Activated B cell treated with CpG ODN at 0.5 μM for 24 hours (primary cell): Measurements from ENCODE around the gene AGK. TPM values are rescaled to one million over a fixed set of nuclear protein-coding genes. Genes with fewer than 3 reads are reported as not detected.

Experiments used
- ATAC-seq: fragments of 200-7000 bp; cut with Tn5 transposase; one replicate; pipeline ENCODE4 v1.10.0; 2021; ENCODE audit warnings: low read depth, mild to moderate bottlenecking, moderate library complexity
- CTCF ChIA-PET: fragments of 350-600 bp; sonication (Branson Sonifier 250); formaldehyde crosslinking; loops from one replicate; lab custom pipeline; 2021; ENCODE audit warnings: antibody characterized with exemption; lab: Charles Lee
- POLR2A ChIA-PET: fragments of 350-600 bp; sonication (Branson Sonifier 250); formaldehyde crosslinking; loops from one replicate; lab custom pipeline; 2021; ENCODE audit warnings: antibody characterized with exemption; lab: Charles Lee
- DNase-seq: peaks from one replicate; pipeline ENCODE4 v3.0.0; 2022
- H3K27ac Mint-ChIP-seq: one replicate; pipeline ENCODE4 v1.8.0; 2020; ENCODE audit warnings: mixed read lengths
- H3K27me3 Mint-ChIP-seq: one replicate; pipeline ENCODE4 v1.8.0; 2021; ENCODE audit warnings: mixed read lengths
- H3K36me3 Mint-ChIP-seq: one replicate; pipeline ENCODE4 v1.8.0; 2021; ENCODE audit warnings: low read depth, mixed read lengths
- H3K4me1 Mint-ChIP-seq: one replicate; pipeline ENCODE4 v1.8.0; 2021; ENCODE audit warnings: mixed read lengths
- H3K4me3 Mint-ChIP-seq: one replicate; pipeline ENCODE4 v1.8.0; 2020; ENCODE audit warnings: mild to moderate bottlenecking, mixed read lengths
- H3K9me3 Mint-ChIP-seq: one replicate; pipeline ENCODE4 v1.8.0; 2020; ENCODE audit warnings: mixed read lengths
- CTCF ChIP-seq: fragments of 200-600 bp; IDR thresholded peaks from one replicate; pipeline ENCODE4 v1.8.0; 2022; ENCODE audit warnings: antibody characterized with exemption, mild to moderate bottlenecking
- intact Hi-C: fragments of 100-400 bp; cut with micrococcal nuclease; formaldehyde crosslinking; loops from one replicate; pipeline ENCODE4 v1.15.1; 2024
- total RNA-seq: library from RNA; stranded (reverse); gene quantifications from 2 replicates; pipeline ENCODE4 v1.2.3, GENCODE V29; 2022

The AGK gene
- total RNA-seq, 1 donor from 2014 or later: 39.3 TPM

GRCh38 chr7:141700848-141701371, 149.7 kb downstream of the AGK start:
- no peak for TF ChIP-seq CTCF
- peaks cover 6% of the 10 kb centered on the region for H3K36me3 Mint-ChIP-seq
- ChIA-PET POLR2A (interaction anchor here (0.9 to 5.2 kb wide), 3 partner anchors 37 to 52 kb away, joined by 3 to 56 read pairs (median 4); partner anchors contain the start of gene SSBP1), CTCF (interaction anchor here (1.1 to 3.4 kb wide), 3 partner anchors 37 to 47 kb away, joined by 3 to 17 read pairs (median 9); partner anchors contain the start of gene SSBP1)
- no peaks in the 10 kb centered on the region for H3K9me3 Mint-ChIP-seq
- peak overlapping the region; percentile 77 for H3K27ac Mint-ChIP-seq
- H3K4me3 Mint-ChIP-seq: peak overlapping the region; percentile 85
- H3K27me3 Mint-ChIP-seq: no peaks in the 10 kb centered on the region
- intact Hi-C loops: loop anchor here (1.0 to 2.0 kb wide), 5 partner anchors 18 to 776 kb away; partner anchors contain the start of genes BRAF and SSBP1
- peak; percentile 18 for DNase-seq
- H3K4me1 Mint-ChIP-seq: peaks cover 56% of the 10 kb centered on the region
- ATAC-seq: no peak

GRCh38 chr7:141701489-141702046, 150.4 kb downstream of the AGK start:
- peaks cover 3% of the 10 kb centered on the region for H3K36me3 Mint-ChIP-seq
- no peaks in the 10 kb centered on the region for H3K27me3 Mint-ChIP-seq
- H3K4me1 Mint-ChIP-seq: peaks cover 50% of the 10 kb centered on the region
- peak; percentile 69 for DNase-seq
- ATAC-seq: peak; percentile 89
- TF ChIP-seq CTCF: no peak
- ChIA-PET POLR2A (interaction anchor here (1.0 to 5.2 kb wide), 3 partner anchors 36 to 53 kb away, joined by 3 to 56 read pairs (median 3); partner anchors contain the start of gene SSBP1), CTCF (interaction anchor here (0.7 to 3.4 kb wide), 4 partner anchors 36 to 47 kb away, joined by 3 to 17 read pairs (median 6); partner anchors contain the start of gene SSBP1)
- H3K27ac Mint-ChIP-seq: peak overlapping the region; percentile 75
- peak overlapping the region; percentile 85 for H3K4me3 Mint-ChIP-seq
- intact Hi-C loops: loop anchor here (1.0 to 2.0 kb wide), 5 partner anchors 19 to 777 kb away; partner anchors contain the start of genes BRAF and SSBP1
- H3K9me3 Mint-ChIP-seq: no peaks in the 10 kb centered on the region

GRCh38 chr7:141702047-141702567, 150.9 kb downstream of the AGK start, which contains the start of gene DENND11:
TSS of gene DENND11 (minus strand) at chr7:141702166. CDS start at chr7:141702153, 13 bp downstream.
- intact Hi-C loops: no loop called here
- peak; percentile 69 for ATAC-seq
- H3K27me3 Mint-ChIP-seq: no peaks in the 10 kb centered on the region
- H3K27ac Mint-ChIP-seq: peak within 1 kb of the TSS; percentile 81
- POLR2A ChIA-PET: interaction anchor here (0.6 to 5.2 kb wide), 4 partner anchors 36 to 54 kb away, joined by 3 to 56 read pairs (median 3); partner anchors contain the start of gene SSBP1
- peak; percentile 66 for DNase-seq
- CTCF ChIA-PET: interaction anchor here (0.7 to 3.4 kb wide), 3 partner anchors 36 to 47 kb away, joined by 3 to 17 read pairs (median 4); partner anchors contain the start of gene SSBP1
- peaks cover 44% of the 10 kb centered on the region for H3K4me1 Mint-ChIP-seq
- peak within 1 kb of the TSS; percentile 85 for H3K4me3 Mint-ChIP-seq
- no peaks in the 10 kb centered on the region for H3K36me3 Mint-ChIP-seq
- no peaks in the 10 kb centered on the region for H3K9me3 Mint-ChIP-seq
- no peak for TF ChIP-seq CTCF

GRCh38 chr7:141702892-141703291, 151.7 kb downstream of the AGK start:
- peaks cover 36% of the 10 kb centered on the region for H3K4me1 Mint-ChIP-seq
- DNase-seq (no peak), ATAC-seq (no peak)
- no peak overlapping the region for H3K27ac Mint-ChIP-seq
- H3K9me3 Mint-ChIP-seq: no peaks in the 10 kb centered on the region
- intact Hi-C loops: no loop called here
- no peak for TF ChIP-seq CTCF
- no peaks in the 10 kb centered on the region for H3K36me3 Mint-ChIP-seq
- ChIA-PET CTCF (interaction anchor here (1.5 to 3.4 kb wide), 2 partner anchors 35 to 48 kb away, joined by 4 to 17 read pairs; partner anchors contain the start of gene SSBP1), POLR2A (interaction anchor here (0.6 to 5.2 kb wide), 4 partner anchors 35 to 143 kb away, joined by 3 to 56 read pairs (median 4); partner anchors contain the start of gene SSBP1)
- H3K4me3 Mint-ChIP-seq: peak overlapping the region; percentile 83
- no peaks in the 10 kb centered on the region for H3K27me3 Mint-ChIP-seq
